Measurements from ENCODE around the gene SRBD1. TPM values are rescaled to one million over a fixed set of nuclear protein-coding genes. Genes with fewer than 3 reads are reported as not detected.
A peak's percentile ranks its signal among the peaks of the same experiment; 100 is the strongest.

SRBD1 gene
- total and polyA plus RNA-seq, 2 experiments from 2014 or later: 27.4 to 46.3 TPM

DNA sequence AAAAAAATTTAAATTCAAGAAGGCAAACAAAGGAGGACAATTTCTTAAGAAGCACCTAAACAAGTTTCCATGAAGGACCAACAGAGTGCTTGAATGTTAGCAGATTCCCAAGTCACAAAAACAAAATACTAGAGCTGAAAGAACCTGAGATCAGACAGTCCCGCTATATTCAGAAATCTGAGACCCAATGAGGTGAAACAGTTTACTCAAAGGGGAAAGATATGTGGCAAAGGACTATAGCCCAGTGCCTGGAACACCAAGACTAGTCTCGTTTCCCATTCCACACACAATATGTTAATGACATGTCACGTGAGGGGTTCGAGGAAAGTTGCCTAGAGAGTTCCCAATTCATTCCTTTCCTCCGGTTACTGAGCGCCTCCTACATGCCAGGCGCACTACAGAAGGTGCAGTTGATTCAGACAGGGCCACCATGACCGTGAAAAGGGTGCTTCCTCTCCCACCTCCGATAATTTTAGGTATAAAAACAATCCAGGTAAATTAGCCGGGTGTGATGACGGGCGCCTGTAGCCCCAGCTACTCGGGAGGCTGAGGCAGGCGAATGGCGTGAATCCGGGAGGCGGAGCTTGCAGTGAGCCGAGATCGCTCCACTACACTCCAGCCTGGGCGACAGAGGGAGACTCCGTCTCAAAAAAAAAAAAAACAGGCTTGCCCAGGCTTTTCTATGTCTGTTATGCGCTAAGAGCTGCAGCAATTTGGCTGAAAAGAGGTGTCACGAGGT is 617 bp downstream of the SRBD1 start:
- H3K27ac Mint-ChIP-seq: peak overlapping the region; percentile 99
- peaks cover 9% of the 10 kb centered on the region for H3K27me3 Mint-ChIP-seq (ENCODE audit: insufficient read depth, low read depth, poor library complexity)
- peak; percentile 89 for DNase-seq (ENCODE audit: low spot score)
- no peaks in the 10 kb centered on the region for H3K9me3 Mint-ChIP-seq
- H3K36me3 ChIP-seq (ENCODE audit: insufficient read depth): no peaks in the 10 kb centered on the region
- H4K20me1 ChIP-seq (replicated peaks; ENCODE audit: insufficient read depth): no peaks in the 10 kb centered on the region
- H3K4me2 ChIP-seq: peak overlapping the region; percentile 72
- H3K4me1 ChIP-seq (ENCODE audit: insufficient read depth): no peaks in the 10 kb centered on the region
- H3K9me2 ChIP-seq (ENCODE audit: insufficient read depth): no peaks in the 10 kb centered on the region
- no peaks in the 10 kb centered on the region for H3F3A ChIP-seq (replicated peaks; ENCODE audit: low read depth)
- ATAC-seq: peak; percentile 76
- H3K36me3 Mint-ChIP-seq (ENCODE audit: low read depth): no peaks in the 10 kb centered on the region
- H3K4me3 Mint-ChIP-seq: peak overlapping the region; percentile 99
- H3K79me2 ChIP-seq (replicated peaks; ENCODE audit: insufficient read depth): peaks cover 45% of the 10 kb centered on the region
- H3K27ac ChIP-seq (ENCODE audit: low read depth): peak overlapping the region; percentile 94
- H3K27me3 ChIP-seq (ENCODE audit: insufficient read depth): no peaks in the 10 kb centered on the region
- TF ChIP-seq, protein P1, sequence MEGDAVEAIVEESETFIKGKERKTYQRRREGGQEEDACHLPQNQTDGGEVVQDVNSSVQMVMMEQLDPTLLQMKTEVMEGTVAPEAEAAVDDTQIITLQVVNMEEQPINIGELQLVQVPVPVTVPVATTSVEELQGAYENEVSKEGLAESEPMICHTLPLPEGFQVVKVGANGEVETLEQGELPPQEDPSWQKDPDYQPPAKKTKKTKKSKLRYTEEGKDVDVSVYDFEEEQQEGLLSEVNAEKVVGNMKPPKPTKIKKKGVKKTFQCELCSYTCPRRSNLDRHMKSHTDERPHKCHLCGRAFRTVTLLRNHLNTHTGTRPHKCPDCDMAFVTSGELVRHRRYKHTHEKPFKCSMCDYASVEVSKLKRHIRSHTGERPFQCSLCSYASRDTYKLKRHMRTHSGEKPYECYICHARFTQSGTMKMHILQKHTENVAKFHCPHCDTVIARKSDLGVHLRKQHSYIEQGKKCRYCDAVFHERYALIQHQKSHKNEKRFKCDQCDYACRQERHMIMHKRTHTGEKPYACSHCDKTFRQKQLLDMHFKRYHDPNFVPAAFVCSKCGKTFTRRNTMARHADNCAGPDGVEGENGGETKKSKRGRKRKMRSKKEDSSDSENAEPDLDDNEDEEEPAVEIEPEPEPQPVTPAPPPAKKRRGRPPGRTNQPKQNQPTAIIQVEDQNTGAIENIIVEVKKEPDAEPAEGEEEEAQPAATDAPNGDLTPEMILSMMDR (conservative IDR thresholded peaks at IDR 0.05; ENCODE audit: low read depth in 2 of 2): peak; percentile 40 to 59
- TF ChIP-seq NANOG (IDR thresholded peaks at IDR 0.05; ENCODE audit: borderline replicate concordance): no peak
- peak overlapping the region; percentile 40; the same call in 1 of the 2 replicates for H2AFZ ChIP-seq
- H3K4me1 Mint-ChIP-seq: peaks cover 40% of the 10 kb centered on the region
- peak overlapping the region; percentile 69 for H3K4me3 ChIP-seq

DNA sequence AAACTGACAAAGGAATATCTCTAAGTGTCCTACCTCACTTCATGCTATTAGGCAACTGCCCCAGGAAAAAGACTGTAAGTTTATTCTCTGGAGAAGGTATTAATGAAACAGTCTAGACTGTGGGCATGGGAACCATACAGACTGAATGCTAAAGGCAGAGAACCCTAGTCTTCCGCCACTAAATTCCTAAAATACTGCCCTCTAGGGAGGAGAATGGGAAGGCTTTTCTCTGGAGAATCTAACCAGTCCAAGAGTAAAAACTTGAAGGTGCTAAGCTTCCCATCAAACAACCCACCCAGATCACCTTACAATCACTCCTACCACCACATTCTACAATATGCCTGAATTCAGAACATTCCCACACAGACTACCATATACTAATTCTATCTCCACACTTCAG is 3.4 kb downstream of the SRBD1 start:
- no peak overlapping the region for H3K27ac ChIP-seq (ENCODE audit: low read depth)
- DNase-seq (ENCODE audit: low spot score) (peak; percentile 86), ATAC-seq (peak; percentile 41)
- Mint-ChIP-seq H3K4me3 (no peak overlapping the region), H3K9me3 (no peaks in the 10 kb centered on the region), H3K36me3 (ENCODE audit: low read depth) (peaks cover 13% of the 10 kb centered on the region), H3K27me3 (ENCODE audit: insufficient read depth, low read depth, poor library complexity) (peaks cover 7% of the 10 kb centered on the region), H3K4me1 (peaks cover 29% of the 10 kb centered on the region), H3K27ac (no peak overlapping the region)
- no peaks in the 10 kb centered on the region for H3K9me2 ChIP-seq (ENCODE audit: insufficient read depth)
- H3F3A ChIP-seq (replicated peaks; ENCODE audit: low read depth): no peaks in the 10 kb centered on the region
- H3K27me3 ChIP-seq (ENCODE audit: insufficient read depth): no peaks in the 10 kb centered on the region
- H4K20me1 ChIP-seq (replicated peaks; ENCODE audit: insufficient read depth): no peaks in the 10 kb centered on the region
- H3K4me1 ChIP-seq (ENCODE audit: insufficient read depth): no peaks in the 10 kb centered on the region
- H3K4me2 ChIP-seq: no peak overlapping the region
- TF ChIP-seq, protein P1 (conservative IDR thresholded peaks at IDR 0.05; ENCODE audit: low read depth in 2 of 2): peak; percentile 68 to 75
- TF ChIP-seq, protein P2, sequence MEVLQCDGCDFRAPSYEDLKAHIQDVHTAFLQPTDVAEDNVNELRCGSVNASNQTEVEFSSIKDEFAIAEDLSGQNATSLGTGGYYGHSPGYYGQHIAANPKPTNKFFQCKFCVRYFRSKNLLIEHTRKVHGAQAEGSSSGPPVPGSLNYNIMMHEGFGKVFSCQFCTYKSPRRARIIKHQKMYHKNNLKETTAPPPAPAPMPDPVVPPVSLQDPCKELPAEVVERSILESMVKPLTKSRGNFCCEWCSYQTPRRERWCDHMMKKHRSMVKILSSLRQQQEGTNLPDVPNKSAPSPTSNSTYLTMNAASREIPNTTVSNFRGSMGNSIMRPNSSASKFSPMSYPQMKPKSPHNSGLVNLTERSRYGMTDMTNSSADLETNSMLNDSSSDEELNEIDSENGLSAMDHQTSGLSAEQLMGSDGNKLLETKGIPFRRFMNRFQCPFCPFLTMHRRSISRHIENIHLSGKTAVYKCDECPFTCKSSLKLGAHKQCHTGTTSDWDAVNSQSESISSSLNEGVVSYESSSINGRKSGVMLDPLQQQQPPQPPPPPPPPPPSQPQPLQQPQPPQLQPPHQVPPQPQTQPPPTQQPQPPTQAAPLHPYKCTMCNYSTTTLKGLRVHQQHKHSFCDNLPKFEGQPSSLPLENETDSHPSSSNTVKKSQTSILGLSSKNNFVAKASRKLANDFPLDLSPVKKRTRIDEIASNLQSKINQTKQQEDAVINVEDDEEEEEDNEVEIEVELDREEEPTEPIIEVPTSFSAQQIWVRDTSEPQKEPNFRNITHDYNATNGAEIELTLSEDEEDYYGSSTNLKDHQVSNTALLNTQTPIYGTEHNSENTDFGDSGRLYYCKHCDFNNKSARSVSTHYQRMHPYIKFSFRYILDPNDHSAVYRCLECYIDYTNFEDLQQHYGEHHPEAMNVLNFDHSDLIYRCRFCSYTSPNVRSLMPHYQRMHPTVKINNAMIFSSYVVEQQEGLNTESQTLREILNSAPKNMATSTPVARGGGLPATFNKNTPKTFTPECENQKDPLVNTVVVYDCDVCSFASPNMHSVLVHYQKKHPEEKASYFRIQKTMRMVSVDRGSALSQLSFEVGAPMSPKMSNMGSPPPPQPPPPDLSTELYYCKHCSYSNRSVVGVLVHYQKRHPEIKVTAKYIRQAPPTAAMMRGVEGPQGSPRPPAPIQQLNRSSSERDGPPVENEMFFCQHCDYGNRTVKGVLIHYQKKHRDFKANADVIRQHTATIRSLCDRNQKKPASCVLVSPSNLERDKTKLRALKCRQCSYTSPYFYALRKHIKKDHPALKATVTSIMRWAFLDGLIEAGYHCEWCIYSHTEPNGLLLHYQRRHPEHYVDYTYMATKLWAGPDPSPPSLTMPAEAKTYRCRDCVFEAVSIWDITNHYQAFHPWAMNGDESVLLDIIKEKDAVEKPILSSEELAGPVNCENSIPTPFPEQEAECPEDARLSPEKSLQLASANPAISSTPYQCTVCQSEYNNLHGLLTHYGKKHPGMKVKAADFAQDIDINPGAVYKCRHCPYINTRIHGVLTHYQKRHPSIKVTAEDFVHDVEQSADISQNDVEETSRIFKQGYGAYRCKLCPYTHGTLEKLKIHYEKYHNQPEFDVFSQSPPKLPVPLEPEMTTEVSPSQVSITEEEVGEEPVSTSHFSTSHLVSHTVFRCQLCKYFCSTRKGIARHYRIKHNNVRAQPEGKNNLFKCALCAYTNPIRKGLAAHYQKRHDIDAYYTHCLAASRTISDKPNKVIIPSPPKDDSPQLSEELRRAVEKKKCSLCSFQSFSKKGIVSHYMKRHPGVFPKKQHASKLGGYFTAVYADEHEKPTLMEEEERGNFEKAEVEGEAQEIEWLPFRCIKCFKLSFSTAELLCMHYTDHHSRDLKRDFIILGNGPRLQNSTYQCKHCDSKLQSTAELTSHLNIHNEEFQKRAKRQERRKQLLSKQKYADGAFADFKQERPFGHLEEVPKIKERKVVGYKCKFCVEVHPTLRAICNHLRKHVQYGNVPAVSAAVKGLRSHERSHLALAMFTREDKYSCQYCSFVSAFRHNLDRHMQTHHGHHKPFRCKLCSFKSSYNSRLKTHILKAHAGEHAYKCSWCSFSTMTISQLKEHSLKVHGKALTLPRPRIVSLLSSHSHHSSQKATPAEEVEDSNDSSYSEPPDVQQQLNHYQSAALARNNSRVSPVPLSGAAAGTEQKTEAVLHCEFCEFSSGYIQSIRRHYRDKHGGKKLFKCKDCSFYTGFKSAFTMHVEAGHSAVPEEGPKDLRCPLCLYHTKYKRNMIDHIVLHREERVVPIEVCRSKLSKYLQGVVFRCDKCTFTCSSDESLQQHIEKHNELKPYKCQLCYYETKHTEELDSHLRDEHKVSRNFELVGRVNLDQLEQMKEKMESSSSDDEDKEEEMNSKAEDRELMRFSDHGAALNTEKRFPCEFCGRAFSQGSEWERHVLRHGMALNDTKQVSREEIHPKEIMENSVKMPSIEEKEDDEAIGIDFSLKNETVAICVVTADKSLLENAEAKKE (CRISPR knock-in tag; IDR thresholded peaks at IDR 0.05): no peak
- peaks cover 46% of the 10 kb centered on the region for H3K79me2 ChIP-seq (replicated peaks; ENCODE audit: insufficient read depth)
- H2AFZ ChIP-seq: no peak overlapping the region
- no peak overlapping the region for H3K4me3 ChIP-seq
- H3K36me3 ChIP-seq (ENCODE audit: insufficient read depth): peaks cover 3% of the 10 kb centered on the region; the same call in 1 of the 2 replicates
